HG03469 (cell line): ENCODE data around the gene TET3.

Experiments
- ATAC-seq: cut with Tn5 transposase; IDR thresholded peaks from one replicate; pipeline ENCODE4 v1.9.1; 2021; ENCODE audit warnings: mild to moderate bottlenecking, moderate library complexity, moderate number of reproducible peaks; ENCODE audit not compliant: unreplicated experiment

TET3 gene

GRCh38 chr2:74027496-74027895 is 42.8 kb downstream of the TET3 start:
- ATAC-seq: no peak

GRCh38 chr2:74028290-74028689 is 43.6 kb downstream of the TET3 start:
- no peak for ATAC-seq

- no peak for ATAC-seq
These were observed 44.0 kb downstream of the TET3 start for GRCh38 chr2:74028741-74029140.

GRCh38 chr2:74029714-74030397 is 45.1 kb downstream of the TET3 start:
- ATAC-seq: no peak

GRCh38 chr2:74031221-74031620 is 46.5 kb downstream of the TET3 start:
- no peak for ATAC-seq

GRCh38 chr2:74031959-74032287 is 47.2 kb downstream of the TET3 start:
- ATAC-seq: no peak

GRCh38 chr2:74033375-74033774 is 48.7 kb downstream of the TET3 start:
- ATAC-seq: no peak
